ENCODE results near the gene C15orf40.
A peak's percentile ranks its signal among the peaks of the same experiment; 100 is the strongest.

Gene C15orf40

DNA sequence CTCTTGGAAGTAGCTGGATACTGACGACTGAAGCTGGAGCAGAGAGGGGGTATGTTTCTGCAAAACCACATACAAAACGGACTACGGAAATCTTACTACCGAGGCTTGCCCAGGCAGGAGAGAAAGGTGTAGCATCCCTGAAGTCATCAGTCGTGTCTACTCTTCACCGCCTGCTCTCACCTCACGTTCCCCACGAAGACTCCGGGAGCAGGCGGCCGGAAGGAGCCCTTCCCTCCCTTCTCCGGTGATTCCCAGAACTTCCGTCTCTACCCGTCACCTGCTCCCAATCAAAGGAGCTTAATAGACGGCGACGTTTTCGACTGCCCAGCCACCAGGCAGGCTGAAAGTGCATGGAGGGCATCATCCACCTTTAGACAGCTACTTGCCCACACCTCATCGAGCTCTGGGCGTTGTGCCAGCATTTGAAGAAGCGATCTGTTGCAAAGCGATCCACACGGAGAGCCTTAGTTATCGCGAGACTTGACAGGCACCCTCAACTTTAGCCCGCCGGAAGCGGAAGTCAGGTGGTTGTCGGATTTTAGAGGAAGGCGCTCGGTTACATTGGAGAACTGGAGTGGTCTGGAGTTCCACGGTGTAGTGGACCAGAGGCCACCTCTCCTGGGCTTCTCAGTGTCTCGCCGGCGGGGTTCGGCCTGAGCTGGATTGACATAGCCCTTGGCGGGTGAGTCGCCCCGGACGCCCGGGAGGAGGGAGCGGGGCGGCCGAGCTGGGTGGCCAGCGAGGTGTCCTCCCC is 25.6 kb downstream of the C15orf40 start, which contains the start of gene RAMAC:
TSS of gene RAMAC (plus strand) at position 523 of the 754 bp plus-strand sequence. CDS start 2,809 bp downstream, outside the sequence.
- TF ChIP-seq, protein P1, sequence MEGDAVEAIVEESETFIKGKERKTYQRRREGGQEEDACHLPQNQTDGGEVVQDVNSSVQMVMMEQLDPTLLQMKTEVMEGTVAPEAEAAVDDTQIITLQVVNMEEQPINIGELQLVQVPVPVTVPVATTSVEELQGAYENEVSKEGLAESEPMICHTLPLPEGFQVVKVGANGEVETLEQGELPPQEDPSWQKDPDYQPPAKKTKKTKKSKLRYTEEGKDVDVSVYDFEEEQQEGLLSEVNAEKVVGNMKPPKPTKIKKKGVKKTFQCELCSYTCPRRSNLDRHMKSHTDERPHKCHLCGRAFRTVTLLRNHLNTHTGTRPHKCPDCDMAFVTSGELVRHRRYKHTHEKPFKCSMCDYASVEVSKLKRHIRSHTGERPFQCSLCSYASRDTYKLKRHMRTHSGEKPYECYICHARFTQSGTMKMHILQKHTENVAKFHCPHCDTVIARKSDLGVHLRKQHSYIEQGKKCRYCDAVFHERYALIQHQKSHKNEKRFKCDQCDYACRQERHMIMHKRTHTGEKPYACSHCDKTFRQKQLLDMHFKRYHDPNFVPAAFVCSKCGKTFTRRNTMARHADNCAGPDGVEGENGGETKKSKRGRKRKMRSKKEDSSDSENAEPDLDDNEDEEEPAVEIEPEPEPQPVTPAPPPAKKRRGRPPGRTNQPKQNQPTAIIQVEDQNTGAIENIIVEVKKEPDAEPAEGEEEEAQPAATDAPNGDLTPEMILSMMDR (IDR thresholded peaks at IDR 0.05; ENCODE audit: borderline replicate concordance, control extremely low read depth, extremely low read depth, insufficient read depth, missing control alignments), result no peak
- in situ Hi-C loops (cut with MboI; ENCODE audit: low sequenced_read_pairs, unreplicated experiment), result no loop called here
- peak; percentile 91 for DNase-seq (ENCODE audit: low spot score)

DNA sequence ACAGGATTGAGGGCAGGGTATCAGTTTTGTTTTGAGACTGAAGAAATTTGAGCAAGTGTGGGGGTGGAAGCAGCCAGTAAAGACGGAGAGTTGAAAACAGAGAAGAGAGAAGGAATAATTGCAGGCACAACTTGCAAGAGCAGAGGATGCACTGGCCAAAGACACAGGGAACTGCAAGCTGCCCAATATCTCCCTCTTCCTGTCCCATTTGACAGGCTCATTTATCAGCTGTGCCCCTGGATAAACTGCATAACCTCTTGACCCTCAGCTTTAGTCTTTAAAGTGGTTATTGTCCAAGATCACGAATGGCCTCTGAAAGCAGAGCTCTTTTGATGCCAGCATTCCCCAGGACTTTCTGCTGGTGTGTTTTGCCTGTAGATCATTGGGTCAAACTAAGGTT is 30.5 kb downstream of the C15orf40 start:
- in situ Hi-C loops (cut with MboI; ENCODE audit: low sequenced_read_pairs, unreplicated experiment), result no loop called here
- TF ChIP-seq, protein P1 (IDR thresholded peaks at IDR 0.05; ENCODE audit: borderline replicate concordance, control extremely low read depth, extremely low read depth, insufficient read depth, missing control alignments), result no peak
- no peak for DNase-seq (ENCODE audit: low spot score)

DNA sequence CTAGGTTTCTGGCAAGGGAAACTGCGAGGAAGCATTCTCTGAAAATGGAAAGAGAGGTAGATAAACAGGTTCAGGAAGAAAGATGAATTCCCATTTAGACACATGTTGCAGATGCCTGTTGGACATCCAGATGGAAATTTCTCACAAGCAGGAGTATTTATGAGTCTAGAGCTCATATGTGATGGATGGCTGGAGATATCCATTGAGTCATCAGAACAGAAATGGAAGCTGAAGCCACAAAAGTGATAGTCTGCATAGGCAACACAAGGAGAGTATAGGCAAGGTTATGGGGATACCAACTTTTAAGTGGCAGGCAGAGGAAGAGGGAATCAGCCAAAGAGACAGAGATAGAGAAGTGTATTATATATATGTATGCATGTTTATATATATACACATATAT is 31.7 kb downstream of the C15orf40 start:
- in situ Hi-C loops (cut with MboI; ENCODE audit: low sequenced_read_pairs, unreplicated experiment), result no loop called here
- TF ChIP-seq, protein P1 (IDR thresholded peaks at IDR 0.05; ENCODE audit: borderline replicate concordance, control extremely low read depth, extremely low read depth, insufficient read depth, missing control alignments), result no peak
- no peak for DNase-seq (ENCODE audit: low spot score)

DNA sequence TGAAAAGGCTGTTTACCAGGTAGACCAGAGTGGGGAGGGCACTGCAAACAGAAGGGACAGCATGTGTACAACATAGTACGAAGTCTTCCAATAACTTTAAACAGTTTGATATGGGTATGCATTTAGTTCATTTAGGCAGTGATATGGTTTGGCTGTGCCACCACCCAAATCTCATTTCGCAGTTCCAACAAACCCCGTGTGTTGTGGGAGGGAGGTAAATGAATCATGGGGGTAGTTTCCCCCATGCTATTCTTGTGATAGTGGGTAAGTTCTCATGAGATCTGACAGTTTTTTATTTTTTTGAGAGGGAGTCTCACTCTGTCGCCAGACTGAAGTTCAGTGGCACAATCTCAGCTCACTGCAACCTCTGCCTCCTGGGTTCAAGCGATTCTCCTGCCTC is 33.0 kb downstream of the C15orf40 start:
- in situ Hi-C loops (cut with MboI; ENCODE audit: low sequenced_read_pairs, unreplicated experiment), result no loop called here
- TF ChIP-seq, protein P1 (IDR thresholded peaks at IDR 0.05; ENCODE audit: borderline replicate concordance, control extremely low read depth, extremely low read depth, insufficient read depth, missing control alignments), result no peak
- no peak for DNase-seq (ENCODE audit: low spot score)

DNA sequence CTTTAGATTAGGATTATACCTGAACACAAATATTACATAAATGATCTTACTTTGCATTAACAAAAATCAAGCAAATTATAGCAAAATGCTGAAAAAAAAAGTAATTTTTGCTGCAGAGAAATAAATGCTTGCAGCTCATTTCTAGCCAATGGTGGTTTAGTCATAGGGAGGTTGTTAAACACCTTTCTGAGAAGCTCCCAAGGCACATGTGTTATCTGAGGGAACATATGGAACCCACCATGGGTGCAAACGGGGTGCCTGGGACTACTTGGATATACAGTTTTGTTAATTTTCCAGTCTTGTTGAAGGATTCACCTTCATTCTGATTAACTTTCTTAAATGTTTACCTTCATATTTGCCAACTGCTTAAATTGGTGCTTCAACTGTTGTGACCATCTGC is 34.4 kb downstream of the C15orf40 start:
- TF ChIP-seq, protein P1 (IDR thresholded peaks at IDR 0.05; ENCODE audit: borderline replicate concordance, control extremely low read depth, extremely low read depth, insufficient read depth, missing control alignments), result no peak
- in situ Hi-C loops (cut with MboI; ENCODE audit: low sequenced_read_pairs, unreplicated experiment), result no loop called here
- DNase-seq (ENCODE audit: low spot score), result no peak

DNA sequence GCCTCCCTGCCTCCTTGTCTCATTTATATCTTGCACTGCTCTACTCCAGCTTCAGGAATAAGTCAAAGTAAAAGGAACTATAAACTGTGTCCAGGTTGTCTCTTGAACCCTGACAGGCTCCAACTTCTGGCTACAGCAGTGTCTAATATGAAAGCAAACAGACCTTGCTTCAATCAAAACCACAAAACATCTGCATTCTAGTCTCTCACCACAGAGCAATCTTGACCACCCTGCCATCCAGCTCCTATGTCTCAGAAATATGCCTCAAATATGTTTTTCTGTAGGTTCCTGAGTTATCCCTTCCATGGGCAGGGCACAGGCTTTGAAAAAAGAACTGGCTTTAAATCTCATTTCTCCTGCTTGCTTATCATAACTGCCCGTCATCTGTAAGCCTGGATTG is 38.4 kb downstream of the C15orf40 start:
- in situ Hi-C loops (cut with MboI; ENCODE audit: low sequenced_read_pairs, unreplicated experiment), result no loop called here
- TF ChIP-seq, protein P1 (IDR thresholded peaks at IDR 0.05; ENCODE audit: borderline replicate concordance, control extremely low read depth, extremely low read depth, insufficient read depth, missing control alignments), result no peak
- DNase-seq (ENCODE audit: low spot score), result no peak

All from GM13976 (cell line).